Stimulated activated CD4-positive, alpha-beta T cell treated with anti-CD3 and anti-CD28 coated beads, Interleukin-1b, Interleukin-23, amount 100 ng/mL, for 48 hours (primary cell): ENCODE data around the gene MS4A3.
"Not testable (repeated sequence)": the region's sequence is repeated elsewhere in the genome, so short reads cannot be mapped to it uniquely, and the experiment has no call there.

Experiments used
- DNase-seq: peaks from one replicate; pipeline ENCODE4 v3.0.0-alpha.2; 2020

MS4A3 gene, protein sequence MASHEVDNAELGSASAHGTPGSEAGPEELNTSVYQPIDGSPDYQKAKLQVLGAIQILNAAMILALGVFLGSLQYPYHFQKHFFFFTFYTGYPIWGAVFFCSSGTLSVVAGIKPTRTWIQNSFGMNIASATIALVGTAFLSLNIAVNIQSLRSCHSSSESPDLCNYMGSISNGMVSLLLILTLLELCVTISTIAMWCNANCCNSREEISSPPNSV

DNA sequence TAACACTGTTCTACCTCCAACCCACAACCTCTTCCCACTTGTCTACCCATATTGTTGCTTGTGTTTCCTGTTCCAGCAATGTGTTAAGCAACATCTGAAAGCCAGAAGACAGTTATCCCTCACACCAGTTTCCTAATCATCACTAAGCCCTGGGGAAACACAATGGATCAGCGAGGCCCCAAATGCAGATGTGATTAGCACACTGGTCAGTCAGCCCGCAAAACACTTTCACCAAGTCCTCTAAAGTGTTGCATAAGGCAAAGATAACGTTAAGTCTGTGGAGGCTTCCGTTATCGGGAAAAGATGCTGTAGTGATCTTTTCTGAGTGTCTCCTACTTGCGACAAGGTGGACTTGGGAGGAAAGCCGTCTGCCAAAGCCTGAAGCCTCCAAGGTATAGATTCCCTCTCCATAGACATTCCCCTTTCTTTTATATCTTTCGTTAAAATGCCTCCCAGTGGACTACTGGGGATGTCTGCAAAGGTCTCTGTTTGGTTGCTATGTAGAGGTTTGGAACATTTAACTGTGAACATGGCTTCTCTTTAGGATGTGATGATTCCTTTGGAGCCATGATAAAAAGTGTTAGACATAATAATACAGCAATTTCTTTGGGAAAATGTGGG is at the start of gene MS4A3:
Gene MS4A3 (plus strand): TSS at position 317 of the 621 bp plus-strand sequence. CDS start 4,496 bp downstream, outside the sequence.
- DNase-seq = no peak

DNA sequence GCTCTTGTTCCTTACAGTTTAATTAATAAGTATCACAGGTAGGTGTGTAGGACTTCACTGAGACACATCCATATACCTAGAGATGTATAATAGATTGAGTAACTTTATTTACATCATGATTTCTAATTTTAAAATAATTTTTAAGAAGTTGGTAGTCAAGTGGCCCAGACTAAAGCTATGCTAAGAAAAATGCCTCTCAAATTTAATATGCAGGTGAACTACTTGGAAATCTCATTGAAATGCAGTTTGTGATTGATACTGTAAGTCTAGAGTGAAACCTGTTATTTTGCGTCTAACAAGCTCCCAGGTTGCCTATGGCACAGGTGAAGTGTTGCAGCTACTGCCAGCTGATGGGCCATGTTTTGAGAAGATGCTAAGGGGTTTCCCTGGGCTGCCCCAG is 39.6 kb upstream of the MS4A3 start, which contains the start of gene OOSP4B:
Gene OOSP4B (plus strand): TSS at position 301 of the 400 bp plus-strand sequence.
- DNase-seq = no peak

DNA sequence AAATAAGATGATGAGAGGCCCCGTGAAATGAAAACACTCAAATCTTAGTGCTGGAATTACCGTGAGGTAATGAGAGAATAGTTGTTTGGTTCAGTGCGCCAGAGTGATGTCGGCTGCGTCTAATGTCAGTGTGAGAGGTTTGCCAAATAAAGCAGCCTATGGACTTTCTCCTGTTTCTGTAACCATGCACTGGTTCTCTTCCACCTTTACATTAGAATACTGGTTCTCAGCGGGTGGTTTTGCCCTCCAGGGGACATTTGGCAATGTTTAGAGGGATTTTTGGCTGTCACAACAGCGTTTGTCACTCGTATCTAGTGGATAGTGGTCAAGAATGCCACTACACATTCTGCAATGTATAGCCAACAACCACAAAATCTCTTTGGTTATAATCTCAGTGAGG is 38.4 kb upstream of the MS4A3 start:
- DNase-seq = no peak

DNA sequence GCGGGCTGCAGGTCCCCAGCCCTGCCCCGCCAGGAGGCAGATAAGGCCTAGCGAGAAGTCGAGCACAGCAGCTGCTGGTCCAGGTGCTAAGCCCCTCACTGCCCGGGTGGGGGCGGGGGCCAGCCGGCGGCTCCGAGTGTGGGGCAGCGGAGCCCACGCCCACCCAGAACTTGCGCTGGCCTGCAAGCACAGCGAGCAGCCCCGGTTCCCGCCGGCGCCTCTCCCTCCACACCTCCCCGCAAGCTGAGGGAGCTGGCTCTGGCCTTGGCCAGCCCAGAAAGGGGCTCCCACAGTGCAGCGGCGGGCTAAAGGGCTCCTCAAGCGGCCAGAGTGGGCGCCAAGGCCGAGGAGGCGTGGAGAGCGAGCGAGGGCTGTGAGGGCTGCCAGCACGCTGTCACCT is 36.1 kb upstream of the MS4A3 start:
- DNase-seq = not testable (repeated sequence)

DNA sequence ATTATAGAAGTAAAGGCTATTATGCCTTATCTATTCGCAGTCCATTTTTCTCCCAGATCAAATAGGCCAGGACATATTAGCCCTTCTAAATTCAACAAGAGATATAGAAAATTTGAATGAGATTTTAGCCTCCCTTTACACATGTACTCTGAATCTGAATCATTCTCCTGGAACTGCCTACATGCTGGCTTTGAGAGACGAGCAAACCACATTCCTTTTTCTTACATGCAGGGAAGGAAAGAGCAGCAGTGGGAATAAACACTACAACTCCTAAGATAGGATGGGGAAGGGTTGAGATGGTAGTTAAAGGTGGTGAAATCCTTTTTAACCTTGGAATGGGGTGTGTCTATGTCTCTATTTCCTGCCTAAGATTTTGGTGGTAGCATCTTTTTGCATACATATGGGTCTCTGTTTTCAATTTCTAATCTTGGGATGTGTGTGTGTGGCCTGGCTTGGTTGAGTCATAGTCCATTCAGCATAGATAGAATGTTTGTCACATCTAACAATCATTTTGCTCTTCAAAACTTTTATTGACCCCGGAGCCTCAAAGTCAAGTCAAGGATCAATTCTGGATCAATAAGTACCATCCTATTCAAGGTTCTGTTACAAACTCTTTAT is 27.3 kb upstream of the MS4A3 start:
- no peak for DNase-seq

DNA sequence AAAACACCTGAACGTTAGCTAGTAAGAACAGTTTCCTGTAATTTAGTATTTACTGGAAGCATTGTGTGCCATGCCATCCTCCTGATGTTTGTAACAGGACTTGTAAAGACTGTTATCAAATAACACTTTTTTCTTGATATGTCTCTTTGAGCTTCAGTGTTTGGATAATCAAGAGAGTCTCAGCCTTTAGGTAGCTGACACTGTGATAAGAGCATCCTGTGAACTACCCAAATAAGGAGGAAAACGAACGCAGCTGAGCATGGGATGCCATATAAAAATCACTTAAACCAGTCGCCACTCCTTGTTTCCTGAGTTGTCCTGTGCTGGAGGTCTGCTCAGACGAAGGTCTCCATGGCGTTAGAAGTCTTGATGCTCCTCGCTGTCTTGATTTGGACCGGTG is 16.4 kb upstream of the MS4A3 start, which contains the start of gene OOSP2:
Gene OOSP2 (plus strand): TSS at position 301 of the 400 bp plus-strand sequence. CDS start 51 bp downstream, at position 352.
- DNase-seq = no peak

DNA sequence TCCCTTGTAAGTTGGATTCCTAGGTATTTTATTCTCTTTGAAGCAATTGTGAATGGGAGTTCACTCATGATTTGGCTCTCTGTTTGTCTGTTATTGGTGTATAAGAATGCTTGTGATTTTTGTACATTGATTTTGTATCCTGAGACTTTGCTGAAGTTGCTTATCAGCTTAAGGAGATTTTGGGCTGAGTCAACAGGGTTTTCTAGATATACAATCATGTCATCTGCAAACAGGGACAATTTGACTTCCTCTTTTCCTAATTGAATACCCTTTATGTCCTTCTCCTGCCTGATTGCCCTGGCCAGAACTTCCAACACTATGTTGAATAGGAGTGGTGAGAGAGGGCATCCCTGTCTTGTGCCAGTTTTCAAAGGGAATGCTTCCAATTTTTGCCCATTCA is 6.0 kb upstream of the MS4A3 start:
- DNase-seq = not testable (repeated sequence)

DNA sequence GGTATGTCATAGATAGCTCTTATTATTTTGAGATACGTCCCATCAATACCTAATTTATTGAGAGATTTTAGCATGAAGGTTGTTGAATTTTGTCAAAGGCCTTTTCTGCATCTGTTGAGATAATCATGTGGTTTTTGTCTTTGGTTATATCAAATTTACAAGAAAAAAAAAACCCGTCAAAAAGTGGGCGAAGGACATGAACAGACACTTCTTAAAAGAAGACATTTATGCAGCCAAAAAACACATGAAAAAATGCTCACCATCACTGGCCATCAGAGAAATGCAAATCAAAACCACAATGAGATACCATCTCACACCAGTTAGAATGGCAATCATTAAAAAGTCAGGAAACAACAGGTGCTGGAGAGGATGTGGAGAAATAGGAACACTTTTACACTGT is 5.6 kb upstream of the MS4A3 start:
- not testable (repeated sequence) for DNase-seq

DNA sequence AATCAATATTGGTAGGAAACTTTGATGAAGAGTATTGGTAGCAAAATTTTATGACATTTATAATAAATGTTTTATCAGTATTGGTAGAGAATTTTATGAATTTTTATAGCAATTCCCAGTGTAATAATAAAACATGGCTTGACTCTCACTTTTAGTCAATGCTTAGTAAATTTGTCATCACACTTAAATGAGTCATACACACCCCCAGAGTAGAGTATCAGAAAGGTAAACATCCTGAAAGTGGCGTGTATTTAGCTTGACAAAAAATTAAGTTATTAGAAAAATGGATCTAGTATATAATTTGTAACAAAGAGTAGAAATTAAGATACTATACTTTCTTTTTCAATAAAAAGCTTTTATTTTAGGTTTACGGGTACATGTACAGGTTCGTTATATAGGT is 2.6 kb downstream of the MS4A3 start:
- no peak for DNase-seq

DNA sequence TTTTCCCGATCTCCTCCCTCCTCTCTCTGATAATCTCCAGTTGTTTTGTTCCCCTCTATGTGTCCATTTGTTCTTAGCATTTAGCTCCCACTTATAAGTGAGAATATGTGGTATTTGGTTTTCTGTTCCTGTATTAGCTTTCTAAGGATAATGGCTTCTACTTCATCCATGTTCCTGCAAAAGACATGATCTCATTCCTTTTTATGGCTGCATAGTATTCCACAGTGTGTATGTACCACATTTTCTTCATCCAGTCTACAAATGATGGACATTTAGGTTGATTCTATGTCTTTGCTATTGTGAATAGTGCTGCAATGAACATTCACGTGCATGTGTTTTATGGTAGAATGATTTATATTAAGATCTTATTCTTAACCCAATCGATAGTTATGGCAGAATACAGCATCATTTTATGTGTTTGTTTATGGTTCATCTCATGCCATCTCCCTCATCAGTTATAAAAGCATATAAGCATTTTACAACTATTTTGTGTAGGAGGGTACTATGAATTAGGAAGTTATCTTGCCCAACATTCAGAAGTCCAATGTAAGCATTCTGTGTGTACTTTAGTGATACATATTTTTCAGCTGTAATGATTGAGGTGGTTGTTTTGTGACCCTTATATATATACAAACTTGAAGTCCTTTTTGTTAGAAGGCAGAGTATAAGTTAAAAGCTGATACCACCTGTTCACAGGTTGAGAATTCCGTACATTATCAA is 3.2 kb downstream of the MS4A3 start:
- DNase-seq = no peak

DNA sequence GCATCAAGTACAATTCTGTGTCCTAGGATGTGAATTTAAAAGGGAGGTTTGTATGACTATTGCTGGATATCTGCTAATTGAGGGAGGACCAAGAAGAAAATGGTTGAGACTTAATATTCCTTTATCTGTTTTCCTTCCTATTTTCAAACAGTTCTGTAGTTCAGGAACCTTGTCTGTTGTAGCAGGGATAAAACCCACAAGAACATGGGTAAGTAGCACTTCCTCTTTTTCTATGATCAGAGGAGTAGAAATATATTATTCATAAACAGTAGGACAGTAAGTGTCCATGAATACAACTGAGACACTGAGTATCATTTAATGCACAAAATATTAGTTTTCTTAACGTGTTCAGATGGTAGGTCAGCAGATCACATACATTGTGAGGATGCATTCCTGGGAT is 7.6 kb downstream of the MS4A3 start:
- no peak for DNase-seq

DNA sequence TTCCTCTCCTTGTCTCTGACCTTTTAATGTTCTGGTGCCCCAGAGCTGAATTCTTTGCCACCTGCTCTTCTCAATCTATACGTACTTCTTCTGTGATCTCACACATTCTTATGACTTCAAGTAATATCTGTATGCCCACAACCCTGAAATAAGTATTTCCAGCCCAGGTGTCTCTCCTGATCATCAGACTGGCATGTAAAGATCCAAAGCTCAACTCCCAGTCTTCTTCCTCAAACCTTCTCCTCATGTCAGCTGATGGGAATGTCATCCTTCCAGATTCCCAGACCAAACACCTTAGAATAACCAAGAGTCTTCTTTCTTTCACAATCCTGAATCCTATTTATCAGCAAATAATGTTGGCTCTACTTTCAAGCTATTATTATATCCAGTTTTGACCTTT is 9.3 kb downstream of the MS4A3 start:
- no peak for DNase-seq

DNA sequence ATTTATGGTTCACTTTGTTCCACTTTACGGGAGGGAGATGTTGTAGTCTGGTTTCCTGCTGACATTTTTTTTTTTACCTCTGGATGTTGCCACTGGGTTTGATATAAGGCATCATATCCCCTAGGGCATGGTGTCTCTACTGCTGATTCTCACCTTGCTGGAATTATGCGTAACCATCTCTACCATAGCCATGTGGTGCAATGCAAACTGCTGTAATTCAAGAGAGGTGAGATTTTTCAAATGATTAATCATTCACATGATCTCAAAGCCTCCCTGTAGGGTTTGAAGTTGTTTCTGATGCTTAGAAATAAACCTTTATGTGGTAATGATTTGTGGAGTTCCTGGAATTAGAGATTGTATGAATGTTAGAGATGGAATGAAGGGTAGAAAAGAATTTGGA is 13.0 kb downstream of the MS4A3 start:
- no peak for DNase-seq

DNA sequence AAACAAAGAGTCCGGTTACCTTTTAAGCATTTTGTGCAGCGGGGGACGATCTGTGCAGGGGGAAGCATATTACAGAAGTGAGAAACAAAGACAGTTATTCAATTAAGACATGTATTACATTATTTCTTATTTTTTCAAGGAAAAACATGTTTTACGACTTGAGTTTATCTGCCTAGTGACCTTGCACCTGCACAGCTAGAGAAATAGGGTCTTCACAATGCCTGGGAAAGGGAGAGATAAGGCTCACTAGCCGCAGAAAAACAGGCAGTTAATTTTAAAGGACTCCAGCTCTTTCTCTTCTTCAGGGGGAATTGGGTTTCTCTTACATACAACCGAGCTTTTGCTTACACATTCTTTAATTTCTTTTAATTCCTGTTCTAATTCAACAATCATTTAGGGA is 15.2 kb downstream of the MS4A3 start:
- not testable (repeated sequence) for DNase-seq

DNA sequence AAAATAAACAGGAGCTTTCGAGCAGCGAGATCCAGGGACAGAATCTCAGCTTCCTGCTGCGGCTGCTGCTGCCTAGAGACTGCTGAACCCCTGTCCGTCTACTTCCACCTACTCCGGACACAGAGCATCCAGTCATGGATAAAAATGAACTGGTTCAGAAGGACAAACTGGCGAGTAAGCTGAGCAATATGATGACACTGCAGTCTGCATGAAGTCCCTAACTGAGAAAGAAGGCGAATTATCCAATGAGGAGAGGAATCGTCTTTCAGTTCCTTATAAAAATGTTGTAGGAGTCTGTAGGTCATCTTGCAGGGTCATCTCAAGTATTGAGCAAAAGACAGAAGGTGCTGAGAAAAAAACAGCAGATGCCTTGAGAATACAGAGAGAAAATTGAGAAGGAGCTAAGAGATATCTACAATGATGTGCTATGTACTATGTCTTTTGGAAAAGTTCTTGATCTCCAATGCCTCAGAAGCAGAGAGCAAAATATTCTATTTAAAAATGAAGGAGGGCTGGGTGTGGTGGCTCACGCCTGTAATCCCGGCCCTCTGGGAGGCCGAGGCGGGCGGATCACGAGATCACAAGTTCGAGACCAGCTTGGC is 20.9 kb downstream of the MS4A3 start:
- DNase-seq = no peak

DNA sequence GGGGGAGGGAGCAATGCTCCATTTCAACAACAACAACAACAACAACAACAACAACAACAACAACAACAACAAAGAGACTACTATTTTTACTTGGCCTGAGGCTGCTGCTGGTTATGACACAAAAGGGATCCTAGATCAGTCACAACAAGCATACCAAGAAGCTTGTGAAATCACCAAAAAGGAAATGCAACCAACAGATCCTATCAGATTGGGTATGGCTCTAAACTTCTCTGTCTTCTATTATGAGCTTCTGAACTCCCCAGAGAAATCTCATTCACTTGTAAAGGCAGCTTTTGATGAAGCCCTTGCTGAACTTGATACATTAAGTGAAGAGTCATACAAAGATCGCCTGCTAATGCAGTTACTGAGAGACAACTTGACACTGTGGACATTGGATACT is 21.5 kb downstream of the MS4A3 start:
- DNase-seq = no peak

DNA sequence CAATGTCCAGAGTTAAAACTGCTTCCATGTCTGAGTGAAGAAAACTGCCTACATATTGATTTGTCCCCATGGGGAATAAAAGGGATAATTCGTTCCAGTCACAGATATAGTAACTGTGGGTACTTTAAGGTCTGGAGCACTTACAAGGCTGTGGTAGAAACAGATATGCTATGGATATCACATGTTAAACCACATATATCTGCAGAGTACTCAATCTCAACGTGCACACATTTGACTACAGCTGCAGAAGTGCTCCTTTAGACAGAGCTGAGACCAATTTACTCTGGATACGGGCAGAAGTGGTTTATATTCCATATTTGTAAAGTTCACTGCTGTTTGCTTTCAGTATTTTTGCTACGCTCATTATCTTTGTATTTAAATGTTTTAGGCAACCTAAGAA is 22.3 kb downstream of the MS4A3 start:
- no peak for DNase-seq

DNA sequence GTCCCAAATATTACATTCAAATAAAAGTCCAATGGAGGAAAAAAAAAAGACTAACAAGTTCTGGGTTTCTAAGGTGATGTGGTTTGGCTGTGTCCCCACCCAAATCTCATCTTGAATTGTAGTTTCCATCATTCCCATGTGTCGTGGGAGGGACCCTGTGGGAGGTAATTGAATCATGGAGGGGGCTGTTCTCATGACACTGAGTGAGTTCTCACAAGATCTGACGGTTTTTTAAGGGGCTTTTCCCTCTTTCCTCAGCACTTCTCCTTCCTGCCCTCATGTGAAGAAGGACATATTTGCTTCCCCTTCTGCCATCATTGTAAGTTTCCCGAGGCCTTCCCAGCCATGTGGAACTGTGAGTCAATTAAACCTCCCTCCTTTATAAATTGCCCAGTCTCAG is 24.1 kb downstream of the MS4A3 start:
- no peak for DNase-seq

DNA sequence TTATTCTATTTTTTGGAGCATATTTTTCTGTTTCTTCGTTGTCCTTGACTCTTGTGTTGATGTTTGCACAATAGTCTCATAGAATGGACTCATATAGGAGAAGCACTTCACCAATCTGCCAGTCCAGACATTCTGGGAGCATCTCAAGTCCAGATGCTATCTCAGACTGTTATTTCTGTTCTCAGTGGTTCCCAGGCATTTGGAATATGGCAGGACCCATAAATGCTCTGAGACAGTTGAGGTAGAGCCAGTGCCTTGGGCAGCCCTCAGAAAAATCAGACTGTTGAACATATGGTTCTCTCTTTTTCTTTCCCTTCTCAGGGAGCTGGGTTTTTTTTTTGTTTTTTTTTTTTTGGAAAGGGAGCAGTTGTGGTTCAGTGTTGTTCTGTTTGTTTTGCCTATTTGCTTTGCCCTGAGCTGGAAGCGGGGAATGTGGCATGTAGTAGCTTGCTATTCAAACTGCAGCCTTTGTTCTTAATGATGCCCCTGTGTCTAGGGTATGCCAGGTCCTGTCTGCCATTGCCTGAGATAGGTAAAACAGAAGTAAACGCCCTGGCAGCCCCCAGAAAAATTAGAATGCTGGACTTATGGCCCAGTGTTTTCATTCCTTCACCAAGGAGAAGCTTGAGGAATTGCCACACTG is 28.3 kb downstream of the MS4A3 start:
- DNase-seq = no peak

DNA sequence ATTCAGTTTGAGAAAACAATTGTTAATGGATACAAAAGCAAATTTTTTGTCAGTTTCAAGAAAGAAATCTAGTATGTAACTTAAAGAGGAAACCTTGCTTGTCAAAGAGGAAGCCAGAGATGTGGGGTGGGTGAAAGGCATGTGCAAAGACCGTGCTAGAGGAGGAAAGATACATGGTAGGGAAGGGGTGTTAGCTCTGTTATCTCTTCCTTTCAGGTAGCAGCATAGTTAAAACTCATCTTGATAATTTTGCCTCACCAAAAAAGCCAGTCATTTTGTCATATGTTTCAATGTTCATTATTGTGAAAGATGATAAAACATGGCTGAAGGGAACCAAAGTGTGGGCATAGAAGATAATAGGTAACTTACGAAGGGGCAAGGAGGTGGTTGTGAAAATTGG is 29.4 kb downstream of the MS4A3 start:
- no peak for DNase-seq

DNA sequence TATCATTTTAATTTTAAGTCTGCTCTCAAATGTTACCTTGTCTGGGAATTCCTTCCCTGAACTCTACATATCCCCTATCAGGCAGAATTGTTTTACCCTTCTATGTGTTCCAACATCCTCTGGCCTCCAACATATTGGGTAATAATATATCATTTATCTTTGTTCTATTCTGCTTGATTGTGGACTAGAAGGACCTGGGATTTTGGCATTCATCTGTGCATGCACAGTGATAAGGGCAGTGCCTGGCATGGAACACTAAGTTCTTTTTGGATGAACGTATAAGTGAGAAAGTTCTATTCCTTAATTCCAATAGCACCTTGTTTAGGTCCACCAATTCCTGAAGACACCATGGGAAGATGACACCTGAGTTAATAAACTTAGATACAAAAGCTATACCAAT is 30.8 kb downstream of the MS4A3 start:
- no peak for DNase-seq

DNA sequence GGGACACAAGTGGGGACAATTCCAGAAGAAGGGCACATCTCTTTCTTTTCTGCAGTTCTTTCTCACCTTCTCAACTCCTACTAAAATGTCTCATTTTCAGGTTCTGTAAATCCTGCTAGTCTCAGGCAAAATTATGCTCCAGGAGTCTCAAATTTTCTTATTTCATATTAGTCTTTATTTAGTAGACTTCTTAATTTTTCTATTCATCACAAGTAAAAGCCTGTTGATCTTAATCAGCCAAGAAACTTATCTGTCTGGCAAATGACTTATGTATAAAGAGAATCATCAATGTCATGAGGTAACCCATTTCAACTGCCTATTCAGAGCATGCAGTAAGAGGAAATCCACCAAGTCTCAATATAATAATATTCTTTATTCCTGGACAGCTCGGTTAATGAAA is 31.9 kb downstream of the MS4A3 start, which contains the start of gene MS4A2:
Gene MS4A2 (plus strand): TSS at position 301 of the 400 bp plus-strand sequence. CDS start 102 bp downstream, outside the sequence.
- DNase-seq = no peak
